Activated naive CD8-positive, alpha-beta T cell treated with anti-CD3 and anti-CD28 coated beads, Interleukin-2, amount 50 U/mL, for 24 hours (primary cell): ENCODE results near the gene CRACR2A.

Source experiments
- ATAC-seq: fragments of 150-1000 bp; cut with Tn5 transposase; one replicate; pipeline ENCODE4 v1.10.0; 2021
- DNase-seq: peaks from one replicate; pipeline ENCODE4 v3.0.0; 2021
- H3K27ac Mint-ChIP-seq: one replicate; pipeline ENCODE4 v1.8.0; 2021; ENCODE audit warnings: mild to moderate bottlenecking, mixed read lengths
- H3K27me3 Mint-ChIP-seq: one replicate; pipeline ENCODE4 v1.8.0; 2021; ENCODE audit warnings: mixed read lengths
- H3K36me3 Mint-ChIP-seq: one replicate; pipeline ENCODE4 v1.8.0; 2021; ENCODE audit warnings: low read depth, mixed read lengths
- H3K4me1 Mint-ChIP-seq: one replicate; pipeline ENCODE4 v1.8.0; 2021; ENCODE audit warnings: mixed read lengths
- H3K4me3 Mint-ChIP-seq: one replicate; pipeline ENCODE4 v1.8.0; 2021; ENCODE audit warnings: mild to moderate bottlenecking, moderate library complexity, mixed read lengths
- H3K9me3 Mint-ChIP-seq: one replicate; pipeline ENCODE4 v1.8.0; 2021; ENCODE audit warnings: mixed read lengths

CRACR2A gene

GRCh38 chr12:3668479-3669165 is 84.3 kb downstream of the CRACR2A start:
- Mint-ChIP-seq H3K27me3 (no peaks in the 10 kb centered on the region), H3K27ac (no peak overlapping the region), H3K4me1 (peaks cover 3% of the 10 kb centered on the region), H3K9me3 (no peaks in the 10 kb centered on the region), H3K36me3 (peaks cover 29% of the 10 kb centered on the region), H3K4me3 (no peak overlapping the region)
- DNase-seq, result no peak
- ATAC-seq, result no peak

- peaks cover 24% of the 10 kb centered on the region for H3K36me3 Mint-ChIP-seq
- no peaks in the 10 kb centered on the region for H3K9me3 Mint-ChIP-seq
- H3K4me3 Mint-ChIP-seq, result no peak overlapping the region
- H3K27me3 Mint-ChIP-seq, result no peaks in the 10 kb centered on the region
- ATAC-seq, result no peak
- H3K4me1 Mint-ChIP-seq, result peaks cover 3% of the 10 kb centered on the region
- H3K27ac Mint-ChIP-seq, result no peak overlapping the region
- DNase-seq, result no peak
These were observed 85.4 kb downstream of the CRACR2A start for GRCh38 chr12:3667485-3667884.

DNA sequence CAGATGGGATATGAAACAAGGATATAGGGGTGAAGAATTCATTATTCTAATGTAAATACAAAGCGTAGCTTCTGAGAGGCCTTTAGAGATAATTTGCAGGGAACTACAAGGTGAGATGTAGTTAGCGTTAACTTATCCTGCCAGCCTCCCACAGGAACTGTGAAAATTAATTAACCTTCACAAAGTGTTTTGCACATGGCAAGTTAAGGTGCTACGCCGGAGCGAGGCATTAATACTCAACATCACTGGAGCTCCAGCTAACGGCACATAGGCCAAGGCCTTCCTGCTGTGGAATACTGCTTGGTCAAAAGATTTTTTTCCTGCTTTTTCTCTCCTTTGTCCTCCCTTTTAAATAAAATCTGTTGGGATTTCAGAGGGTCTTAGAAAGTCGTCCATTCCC is 86.5 kb downstream of the CRACR2A start:
- Mint-ChIP-seq H3K4me3 (no peak overlapping the region), H3K4me1 (peaks cover 3% of the 10 kb centered on the region), H3K9me3 (no peaks in the 10 kb centered on the region), H3K36me3 (peaks cover 24% of the 10 kb centered on the region), H3K27me3 (no peaks in the 10 kb centered on the region), H3K27ac (no peak overlapping the region)
- no peak for DNase-seq
- ATAC-seq, result no peak

DNA sequence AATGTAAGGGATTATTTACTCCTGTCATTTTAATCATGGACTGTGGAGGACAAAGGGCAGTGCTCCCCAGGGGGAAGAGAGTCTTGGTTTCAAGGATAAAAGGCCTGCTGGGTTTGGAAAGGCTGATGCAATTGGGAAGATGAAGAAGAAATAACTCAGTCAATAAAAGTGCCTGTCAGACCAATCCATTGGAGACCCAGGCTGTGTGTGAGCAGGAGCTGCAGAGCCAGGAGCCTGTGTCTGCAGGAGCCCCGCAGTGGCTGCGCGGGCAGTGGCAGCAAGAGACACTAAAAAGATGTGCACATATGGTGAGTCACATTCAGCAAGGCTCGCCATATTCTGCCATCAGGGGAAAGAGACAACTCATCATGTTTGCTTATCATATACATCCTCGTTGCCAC is 90.4 kb downstream of the CRACR2A start:
- Mint-ChIP-seq H3K4me3 (no peak overlapping the region), H3K27ac (no peak overlapping the region), H3K36me3 (peaks cover 35% of the 10 kb centered on the region), H3K27me3 (no peaks in the 10 kb centered on the region), H3K4me1 (no peaks in the 10 kb centered on the region), H3K9me3 (no peaks in the 10 kb centered on the region)
- DNase-seq (no peak), ATAC-seq (no peak)

GRCh38 chr12:3661028-3661427 is 91.9 kb downstream of the CRACR2A start:
- ATAC-seq, result no peak
- DNase-seq, result no peak
- Mint-ChIP-seq H3K4me3 (no peak overlapping the region), H3K4me1 (no peaks in the 10 kb centered on the region), H3K36me3 (peaks cover 30% of the 10 kb centered on the region), H3K27me3 (no peaks in the 10 kb centered on the region), H3K9me3 (no peaks in the 10 kb centered on the region), H3K27ac (no peak overlapping the region)

- Mint-ChIP-seq H3K27ac (no peak overlapping the region), H3K27me3 (no peaks in the 10 kb centered on the region), H3K36me3 (peaks cover 28% of the 10 kb centered on the region), H3K4me3 (no peak overlapping the region), H3K9me3 (no peaks in the 10 kb centered on the region), H3K4me1 (no peaks in the 10 kb centered on the region)
- ATAC-seq, result no peak
- peak; percentile 14 for DNase-seq
These were observed 94.4 kb downstream of the CRACR2A start for GRCh38 chr12:3658327-3659163.

DNA sequence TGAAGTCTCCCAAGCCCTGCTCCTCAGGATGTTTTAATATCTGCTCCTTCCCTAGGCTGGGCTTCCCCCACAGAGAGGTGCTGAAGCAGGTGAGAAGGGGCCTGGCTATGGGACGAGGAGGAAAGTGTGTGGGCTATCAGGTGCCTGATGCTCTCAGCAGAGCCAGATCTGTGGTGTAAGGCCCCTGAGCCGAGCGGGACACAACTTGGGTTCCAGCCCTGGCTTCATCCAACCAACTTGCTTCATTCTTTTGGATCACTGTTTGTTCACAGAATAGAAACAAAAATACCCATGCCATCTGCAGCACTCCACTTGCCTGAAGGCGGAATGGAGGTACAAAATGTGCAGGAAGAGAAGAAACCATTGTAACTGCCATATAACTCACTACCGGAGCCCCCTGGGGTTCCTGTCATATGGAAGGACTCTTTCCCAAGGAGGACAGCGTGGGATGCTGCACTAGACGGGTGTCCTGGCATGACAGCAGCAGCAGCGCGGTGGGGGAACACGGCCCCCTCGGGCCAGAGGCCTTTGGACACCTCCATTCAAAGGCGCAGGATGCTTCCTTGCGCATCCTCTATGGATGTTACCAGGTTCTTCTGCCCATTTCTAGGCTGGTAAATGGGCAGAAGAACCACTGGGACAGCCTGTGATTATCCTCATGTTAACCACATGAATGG is 95.8 kb downstream of the CRACR2A start:
- Mint-ChIP-seq H3K27ac (no peak overlapping the region), H3K36me3 (peaks cover 33% of the 10 kb centered on the region)
- no peak for ATAC-seq

GRCh38 chr12:3655328-3655900 is 97.5 kb downstream of the CRACR2A start:
- Mint-ChIP-seq H3K36me3 (peaks cover 33% of the 10 kb centered on the region), H3K27ac (no peak overlapping the region), H3K4me1 (no peaks in the 10 kb centered on the region), H3K27me3 (no peaks in the 10 kb centered on the region), H3K9me3 (no peaks in the 10 kb centered on the region), H3K4me3 (no peak overlapping the region)
- ATAC-seq (no peak), DNase-seq (peak; percentile 7)

More for the DNA sequence above, 95.8 kb downstream of the CRACR2A start:
- no peaks in the 10 kb centered on the region for H3K9me3 Mint-ChIP-seq
- no peaks in the 10 kb centered on the region for H3K27me3 Mint-ChIP-seq
- H3K4me3 Mint-ChIP-seq, result no peak overlapping the region
- no peak for DNase-seq
- no peaks in the 10 kb centered on the region for H3K4me1 Mint-ChIP-seq

- Mint-ChIP-seq H3K27me3 (no peaks in the 10 kb centered on the region), H3K27ac (no peak overlapping the region), H3K4me3 (no peak overlapping the region), H3K9me3 (no peaks in the 10 kb centered on the region), H3K36me3 (peaks cover 14% of the 10 kb centered on the region), H3K4me1 (no peaks in the 10 kb centered on the region)
- DNase-seq (no peak), ATAC-seq (no peak)
These were observed 101.1 kb downstream of the CRACR2A start for GRCh38 chr12:3651585-3652424.

GRCh38 chr12:3647504-3647903 is 105.4 kb downstream of the CRACR2A start:
- DNase-seq, result no peak
- ATAC-seq, result no peak
- H3K4me3 Mint-ChIP-seq, result no peak overlapping the region

GRCh38 chr12:3646561-3647241 is 106.2 kb downstream of the CRACR2A start:
- H3K9me3 Mint-ChIP-seq, result no peaks in the 10 kb centered on the region
- H3K27me3 Mint-ChIP-seq, result no peaks in the 10 kb centered on the region
- ATAC-seq, result no peak
- H3K36me3 Mint-ChIP-seq, result peaks cover 5% of the 10 kb centered on the region
- DNase-seq, result no peak
- H3K4me3 Mint-ChIP-seq, result no peak overlapping the region
- no peaks in the 10 kb centered on the region for H3K4me1 Mint-ChIP-seq
- H3K27ac Mint-ChIP-seq, result no peak overlapping the region

More at GRCh38 chr12:3647504-3647903, 105.4 kb downstream of the CRACR2A start:
- H3K27ac Mint-ChIP-seq, result no peak overlapping the region
- peaks cover 4% of the 10 kb centered on the region for H3K36me3 Mint-ChIP-seq
- H3K9me3 Mint-ChIP-seq, result no peaks in the 10 kb centered on the region
- H3K4me1 Mint-ChIP-seq, result no peaks in the 10 kb centered on the region
- no peaks in the 10 kb centered on the region for H3K27me3 Mint-ChIP-seq

DNA sequence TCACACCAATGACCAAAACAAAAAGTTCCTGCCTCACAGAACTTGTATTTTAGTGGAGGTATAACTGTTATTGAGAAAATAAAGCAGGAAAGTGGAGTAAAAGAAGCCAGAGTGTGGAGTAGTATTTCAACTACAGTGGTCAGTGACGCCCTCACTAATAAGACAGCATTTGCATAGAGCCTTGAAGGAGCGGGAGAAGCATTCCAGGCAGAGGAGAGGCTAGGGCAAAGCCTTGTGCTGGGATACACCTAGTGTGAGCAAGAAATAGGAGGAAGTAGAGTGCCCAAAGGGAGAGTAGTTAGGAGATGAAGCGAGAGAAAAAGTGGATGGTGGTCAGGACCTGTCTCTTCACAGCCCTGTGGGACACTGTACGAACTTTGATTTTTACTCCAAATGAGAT is 107.8 kb downstream of the CRACR2A start:
- Mint-ChIP-seq H3K9me3 (no peaks in the 10 kb centered on the region), H3K36me3 (peaks cover 10% of the 10 kb centered on the region), H3K27ac (no peak overlapping the region), H3K4me1 (no peaks in the 10 kb centered on the region), H3K27me3 (no peaks in the 10 kb centered on the region), H3K4me3 (no peak overlapping the region)
- ATAC-seq (no peak), DNase-seq (no peak)

GRCh38 chr12:3644104-3644503 is 108.8 kb downstream of the CRACR2A start:
- Mint-ChIP-seq H3K4me3 (no peak overlapping the region), H3K27me3 (no peaks in the 10 kb centered on the region), H3K27ac (no peak overlapping the region), H3K4me1 (no peaks in the 10 kb centered on the region), H3K9me3 (no peaks in the 10 kb centered on the region), H3K36me3 (peaks cover 10% of the 10 kb centered on the region)
- no peak for DNase-seq
- ATAC-seq, result no peak
